Epidermal melanocyte (primary cell): ENCODE data around the gene FAM53C.
A peak's percentile ranks its signal among the peaks of the same experiment; 100 is the strongest.
"Not testable (repeated sequence)": the region's sequence is repeated elsewhere in the genome, so short reads cannot be mapped to it uniquely, and the experiment has no call there.

Source experiments
- DNase-seq: peaks from one replicate; pipeline ENCODE4 v3.0.0; 2011; ENCODE audit warnings: low spot score; ENCODE audit not compliant: insufficient read length

FAM53C gene

GRCh38 chr5:138337685-138338410, at the start of gene FAM53C:
Gene FAM53C, plus strand, starts transcription at chr5:138338266. Its CDS starts 3,070 bp downstream, at chr5:138341336.
- peak; percentile 88 for DNase-seq

- no peak for DNase-seq
These were observed 48.8 kb upstream of the FAM53C start for GRCh38 chr5:138289296-138289695.

- no peak for DNase-seq
These were observed 34.7 kb upstream of the FAM53C start for GRCh38 chr5:138303372-138303771.

- DNase-seq = no peak
These were observed 32.3 kb upstream of the FAM53C start for GRCh38 chr5:138305797-138306196.

GRCh38 chr5:138315751-138316278, 22.3 kb upstream of the FAM53C start:
- DNase-seq = no peak

GRCh38 chr5:138316355-138316754, 21.7 kb upstream of the FAM53C start:
- no peak for DNase-seq

- not testable (repeated sequence) for DNase-seq
These were observed 19.9 kb upstream of the FAM53C start for GRCh38 chr5:138318211-138318610.

GRCh38 chr5:138330813-138331448, 7.1 kb upstream of the FAM53C start:
- DNase-seq = no peak

- peak; percentile 98 for DNase-seq
These were observed 6.4 kb upstream of the FAM53C start, which contains the start of gene CDC25C for GRCh38 chr5:138331449-138332368. Gene CDC25C, minus strand, starts transcription at chr5:138331804. Its CDS starts 624 bp downstream, at chr5:138331180.

GRCh38 chr5:138334867-138335447, 3.1 kb upstream of the FAM53C start:
- DNase-seq = no peak

GRCh38 chr5:138336952-138337684, 948 bp upstream of the FAM53C start:
- DNase-seq = peak; percentile 77

- DNase-seq = no peak
These were observed 485 bp downstream of the FAM53C start for GRCh38 chr5:138338411-138339090.

GRCh38 chr5:138339091-138339456, 1.0 kb downstream of the FAM53C start:
- no peak for DNase-seq

- DNase-seq = no peak
These were observed 1.4 kb downstream of the FAM53C start for GRCh38 chr5:138339464-138339863.

GRCh38 chr5:138340008-138340407, 1.9 kb downstream of the FAM53C start:
- no peak for DNase-seq

- no peak for DNase-seq
These were observed 7.0 kb downstream of the FAM53C start for GRCh38 chr5:138344887-138345622.

GRCh38 chr5:138346889-138347288, 8.8 kb downstream of the FAM53C start:
- DNase-seq = no peak

GRCh38 chr5:138349852-138350562, 11.9 kb downstream of the FAM53C start:
- DNase-seq = no peak

- no peak for DNase-seq
These were observed 12.5 kb downstream of the FAM53C start for GRCh38 chr5:138350563-138350890.
